Panc1 (cell line): Measurements from ENCODE around the gene SMIM5.

Experiments
- POLR2AphosphoS5 ChIP-seq: IDR thresholded peaks from 2 replicates; pipeline ENCODE4 v1.6.1; 2012; ENCODE audit warnings: mild to moderate bottlenecking, low read depth, low read length, moderate library complexity
- SIN3A ChIP-seq: IDR thresholded peaks from 2 replicates; pipeline ENCODE4 v1.6.1; 2012; ENCODE audit warnings: low read depth, mild to moderate bottlenecking, low read length, moderate library complexity, borderline replicate concordance; ENCODE audit not compliant: insufficient read depth
- TCF7L2 ChIP-seq: IDR thresholded peaks from 2 replicates; pipeline ENCODE4 v1.6.1; 2011; ENCODE audit warnings: mild to moderate bottlenecking, low read depth, low read length, inconsistent platforms
- TF ChIP-seq, protein P1 (sequence below): fragments of 450-650 bp; IDR thresholded peaks from 2 replicates; pipeline ENCODE4 v1.5.1; 2017; ENCODE audit warnings: mild to moderate bottlenecking
- TF ChIP-seq, protein P2 (sequence below), 2 experiments: IDR thresholded peaks; 2 replicates each; pipeline ENCODE4 v1.6.1; 2011 to 2012; ENCODE audit warnings: low read depth in 2 of 2, control low read depth in 1 of 2, low read length in 1 of 2, mild to moderate bottlenecking in 1 of 2, moderate library complexity in 1 of 2; ENCODE audit not compliant: insufficient read depth in 1 of 2

DNA sequence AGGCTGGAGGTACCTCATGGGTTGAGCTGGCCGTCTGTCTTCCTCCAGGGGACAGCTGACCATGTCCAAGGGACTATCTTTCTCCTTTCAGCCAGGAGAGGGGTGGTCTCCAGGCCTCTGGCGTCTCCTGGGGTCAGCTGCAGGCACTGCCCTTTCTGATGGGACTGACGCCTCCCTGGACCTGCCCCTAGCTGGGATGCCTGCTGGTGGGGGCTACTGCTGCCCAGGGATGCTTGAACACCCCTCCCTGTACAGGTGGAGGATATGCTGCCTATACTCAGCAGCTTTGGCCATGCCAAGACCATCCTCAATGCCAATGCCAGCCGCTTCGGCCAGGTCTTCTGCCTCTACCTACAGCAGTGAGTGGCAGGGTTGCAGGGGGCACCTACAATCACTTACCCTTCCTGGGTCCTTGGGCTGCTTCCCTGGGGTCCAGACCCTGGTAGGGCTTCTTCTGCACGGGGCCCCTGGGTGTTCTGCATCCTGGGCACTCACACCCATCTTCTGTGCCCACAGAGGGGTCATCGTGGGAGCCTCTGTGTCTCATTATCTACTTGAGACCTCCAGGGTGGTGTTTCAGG is 41.4 kb upstream of the SMIM5 start:
- TF ChIP-seq, protein P1, sequence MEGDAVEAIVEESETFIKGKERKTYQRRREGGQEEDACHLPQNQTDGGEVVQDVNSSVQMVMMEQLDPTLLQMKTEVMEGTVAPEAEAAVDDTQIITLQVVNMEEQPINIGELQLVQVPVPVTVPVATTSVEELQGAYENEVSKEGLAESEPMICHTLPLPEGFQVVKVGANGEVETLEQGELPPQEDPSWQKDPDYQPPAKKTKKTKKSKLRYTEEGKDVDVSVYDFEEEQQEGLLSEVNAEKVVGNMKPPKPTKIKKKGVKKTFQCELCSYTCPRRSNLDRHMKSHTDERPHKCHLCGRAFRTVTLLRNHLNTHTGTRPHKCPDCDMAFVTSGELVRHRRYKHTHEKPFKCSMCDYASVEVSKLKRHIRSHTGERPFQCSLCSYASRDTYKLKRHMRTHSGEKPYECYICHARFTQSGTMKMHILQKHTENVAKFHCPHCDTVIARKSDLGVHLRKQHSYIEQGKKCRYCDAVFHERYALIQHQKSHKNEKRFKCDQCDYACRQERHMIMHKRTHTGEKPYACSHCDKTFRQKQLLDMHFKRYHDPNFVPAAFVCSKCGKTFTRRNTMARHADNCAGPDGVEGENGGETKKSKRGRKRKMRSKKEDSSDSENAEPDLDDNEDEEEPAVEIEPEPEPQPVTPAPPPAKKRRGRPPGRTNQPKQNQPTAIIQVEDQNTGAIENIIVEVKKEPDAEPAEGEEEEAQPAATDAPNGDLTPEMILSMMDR, result no peak
- TF ChIP-seq, protein P2, sequence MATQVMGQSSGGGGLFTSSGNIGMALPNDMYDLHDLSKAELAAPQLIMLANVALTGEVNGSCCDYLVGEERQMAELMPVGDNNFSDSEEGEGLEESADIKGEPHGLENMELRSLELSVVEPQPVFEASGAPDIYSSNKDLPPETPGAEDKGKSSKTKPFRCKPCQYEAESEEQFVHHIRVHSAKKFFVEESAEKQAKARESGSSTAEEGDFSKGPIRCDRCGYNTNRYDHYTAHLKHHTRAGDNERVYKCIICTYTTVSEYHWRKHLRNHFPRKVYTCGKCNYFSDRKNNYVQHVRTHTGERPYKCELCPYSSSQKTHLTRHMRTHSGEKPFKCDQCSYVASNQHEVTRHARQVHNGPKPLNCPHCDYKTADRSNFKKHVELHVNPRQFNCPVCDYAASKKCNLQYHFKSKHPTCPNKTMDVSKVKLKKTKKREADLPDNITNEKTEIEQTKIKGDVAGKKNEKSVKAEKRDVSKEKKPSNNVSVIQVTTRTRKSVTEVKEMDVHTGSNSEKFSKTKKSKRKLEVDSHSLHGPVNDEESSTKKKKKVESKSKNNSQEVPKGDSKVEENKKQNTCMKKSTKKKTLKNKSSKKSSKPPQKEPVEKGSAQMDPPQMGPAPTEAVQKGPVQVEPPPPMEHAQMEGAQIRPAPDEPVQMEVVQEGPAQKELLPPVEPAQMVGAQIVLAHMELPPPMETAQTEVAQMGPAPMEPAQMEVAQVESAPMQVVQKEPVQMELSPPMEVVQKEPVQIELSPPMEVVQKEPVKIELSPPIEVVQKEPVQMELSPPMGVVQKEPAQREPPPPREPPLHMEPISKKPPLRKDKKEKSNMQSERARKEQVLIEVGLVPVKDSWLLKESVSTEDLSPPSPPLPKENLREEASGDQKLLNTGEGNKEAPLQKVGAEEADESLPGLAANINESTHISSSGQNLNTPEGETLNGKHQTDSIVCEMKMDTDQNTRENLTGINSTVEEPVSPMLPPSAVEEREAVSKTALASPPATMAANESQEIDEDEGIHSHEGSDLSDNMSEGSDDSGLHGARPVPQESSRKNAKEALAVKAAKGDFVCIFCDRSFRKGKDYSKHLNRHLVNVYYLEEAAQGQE (IDR thresholded peaks at IDR 0.05; ENCODE audit: insufficient read depth in 1 of 2, low read depth in 2 of 2, low read length in 1 of 2), result no peak
- no peak for TF ChIP-seq SIN3A
- no peak for TF ChIP-seq TCF7L2
- TF ChIP-seq POLR2AphosphoS5, result no peak
